ENCODE measurements around the gene ERFL. TPM values are rescaled to one million over a fixed set of nuclear protein-coding genes. Genes with fewer than 3 reads are reported as not detected.
"Not testable (repeated sequence)": the region's sequence is repeated elsewhere in the genome, so short reads cannot be mapped to it uniquely, and the experiment has no call there.

Gene ERFL
- polyA plus RNA-seq, 2 donors, result 0.07 to 0.24 TPM

DNA sequence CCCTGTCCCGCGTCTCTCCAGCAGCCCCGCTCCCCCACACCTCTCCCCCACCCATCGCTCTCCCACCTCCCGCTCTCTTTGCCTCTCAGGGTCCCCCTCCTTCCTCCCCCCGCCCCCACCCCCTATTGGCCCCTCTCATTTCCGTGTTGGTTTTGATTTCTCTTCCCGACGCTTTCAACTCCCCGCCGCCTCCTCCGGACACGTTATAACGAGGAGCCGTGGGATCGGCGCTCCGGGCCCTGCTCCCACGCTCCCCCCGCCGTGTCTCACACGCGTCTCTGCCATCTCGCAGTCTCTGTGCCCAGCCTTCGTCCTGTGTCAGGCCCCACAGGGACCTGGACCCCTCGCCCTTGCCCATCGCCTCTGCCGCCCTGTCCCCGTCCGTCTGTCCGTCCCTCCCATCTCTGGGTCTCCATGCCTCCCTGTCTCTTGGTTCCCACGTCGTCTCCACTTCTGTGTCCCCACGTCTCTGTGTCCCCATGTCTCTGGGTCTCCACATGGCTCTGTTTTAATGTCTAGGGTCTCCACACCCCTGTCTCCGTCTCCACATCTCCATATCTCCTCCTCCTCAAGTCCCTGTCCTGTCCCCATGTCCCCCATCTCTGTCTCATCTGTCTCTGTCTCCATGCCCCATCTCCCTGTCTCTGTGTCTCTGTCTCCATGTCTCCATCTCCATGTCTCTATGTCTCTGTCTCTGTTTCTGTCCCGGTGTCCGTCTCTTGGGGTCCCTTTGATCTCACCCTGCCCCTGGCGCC, 13.1 kb downstream of the ERFL start:
- H3K27me3 ChIP-seq (ENCODE audit: control insufficient read depth in 1 of 2, insufficient read depth in 2 of 2, low read length in 2 of 2), result peaks cover 0 to 14% of the 10 kb centered on the region in 2 donors
- peaks cover 0 to 12% of the 10 kb centered on the region in 2 donors for H3K9me3 ChIP-seq (ENCODE audit: control insufficient read depth in 2 of 2, insufficient read depth in 1 of 2, low read depth in 1 of 2, low read length in 1 of 2)
- H3K27ac ChIP-seq (ENCODE audit: low read depth in 2 of 2, low read length in 1 of 2), result no peak overlapping the region
- H3K4me1 ChIP-seq (ENCODE audit: control insufficient read depth in 2 of 2, insufficient read depth in 2 of 2, low read length in 1 of 2), result peaks cover 4 to 5% of the 10 kb centered on the region in 2 donors
- H3K36me3 ChIP-seq (ENCODE audit: control insufficient read depth in 2 of 2, insufficient read depth in 2 of 2, low read length in 1 of 2), result no peaks in the 10 kb centered on the region
- H3K4me3 ChIP-seq (ENCODE audit: low read depth in 1 of 2, low read length in 2 of 2), result no peak overlapping the region
- 4 to 6% methylated on average over 32 to 38 of the region's 38 CpGs for WGBS, 2 donors

DNA sequence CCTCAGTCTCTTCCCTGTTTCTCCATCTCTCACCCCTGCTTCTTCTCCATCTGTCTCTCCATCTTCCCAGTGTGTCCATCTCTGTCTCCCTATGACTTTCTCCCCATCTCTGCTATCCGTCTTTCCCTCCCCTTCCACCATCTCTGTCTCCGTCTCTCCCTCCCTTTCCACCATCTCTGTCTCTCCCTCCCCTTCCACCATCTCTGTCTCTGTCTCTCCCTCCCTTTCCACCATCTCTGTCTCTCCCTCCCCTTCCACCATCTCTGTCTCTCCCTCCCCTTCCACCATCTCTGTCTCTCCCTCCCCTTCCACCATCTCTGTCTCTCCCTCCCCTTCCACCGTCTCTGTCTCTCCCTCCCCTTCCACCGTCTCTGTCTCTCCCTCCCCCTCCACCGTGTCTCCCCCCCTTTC, 13.8 kb downstream of the ERFL start:
- H3K36me3 ChIP-seq (ENCODE audit: control insufficient read depth in 2 of 2, insufficient read depth in 2 of 2, low read length in 1 of 2); H3K4me3 ChIP-seq (ENCODE audit: low read depth in 1 of 2, low read length in 2 of 2); H3K27ac ChIP-seq (ENCODE audit: low read depth in 2 of 2, low read length in 1 of 2); H3K4me1 ChIP-seq (ENCODE audit: control insufficient read depth in 2 of 2, insufficient read depth in 2 of 2, low read length in 1 of 2); H3K9me3 ChIP-seq (ENCODE audit: control insufficient read depth in 2 of 2, insufficient read depth in 1 of 2, low read depth in 1 of 2, low read length in 1 of 2): not testable (repeated sequence)
- 9 to 14% methylated on average over 4 to 5 of the region's 5 CpGs for WGBS, 2 donors
- peaks cover 0 to 14% of the 10 kb centered on the region in 2 donors for H3K27me3 ChIP-seq (ENCODE audit: control insufficient read depth in 1 of 2, insufficient read depth in 2 of 2, low read length in 2 of 2)

DNA sequence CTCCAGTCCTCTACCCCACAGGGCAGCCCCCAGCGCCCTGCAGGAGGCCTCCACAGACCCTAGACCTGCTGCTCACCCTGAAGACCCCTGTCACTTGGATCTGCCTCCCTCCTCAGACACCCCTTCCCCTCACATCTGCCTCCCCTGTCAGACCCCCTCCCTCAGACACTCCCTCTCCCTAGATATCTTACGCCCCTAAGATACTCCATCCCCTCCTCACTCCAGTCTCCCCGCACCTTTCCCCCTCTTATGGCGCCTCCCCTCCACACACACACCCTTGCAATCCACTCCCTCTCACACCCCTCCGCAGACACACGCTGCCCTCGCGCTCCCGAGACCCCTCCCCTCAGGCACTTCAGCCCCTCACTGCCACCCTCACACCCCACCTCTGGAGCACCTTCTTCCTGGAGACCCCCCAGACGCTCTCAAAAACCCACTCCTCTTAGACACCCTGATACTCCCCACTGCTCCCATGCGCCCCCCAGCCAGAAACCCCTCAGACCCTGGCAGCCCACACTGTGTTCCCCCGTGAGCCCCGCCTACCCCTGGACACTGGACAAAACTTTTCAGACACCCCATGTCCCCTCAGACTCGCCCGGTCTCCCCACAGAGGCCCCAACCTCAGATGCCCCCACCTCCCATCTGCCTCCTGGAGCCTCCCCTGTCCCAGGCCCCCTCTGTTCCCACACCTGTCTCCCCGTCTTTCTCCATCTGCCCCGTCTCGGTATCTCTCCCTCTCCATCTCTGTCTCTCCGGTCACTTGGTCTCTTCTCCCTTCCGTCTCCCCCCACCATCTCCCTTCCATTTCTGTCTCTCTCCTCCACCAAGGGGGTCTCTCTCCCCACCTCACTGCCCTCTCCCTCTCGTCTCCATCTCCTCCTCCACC, 14.5 kb downstream of the ERFL start:
- peaks cover 0 to 4% of the 10 kb centered on the region in 2 donors for H3K9me3 ChIP-seq (ENCODE audit: control insufficient read depth in 2 of 2, insufficient read depth in 1 of 2, low read depth in 1 of 2, low read length in 1 of 2)
- WGBS, 2 donors, result 7 to 10% methylated on average over 20 to 21 of the region's 21 CpGs
- no peaks in the 10 kb centered on the region for H3K36me3 ChIP-seq (ENCODE audit: control insufficient read depth in 2 of 2, insufficient read depth in 2 of 2, low read length in 1 of 2)
- H3K27ac ChIP-seq (ENCODE audit: low read depth in 2 of 2, low read length in 1 of 2), result no peak overlapping the region
- peaks cover 4 to 5% of the 10 kb centered on the region in 2 donors for H3K4me1 ChIP-seq (ENCODE audit: control insufficient read depth in 2 of 2, insufficient read depth in 2 of 2, low read length in 1 of 2)
- H3K27me3 ChIP-seq (ENCODE audit: control insufficient read depth in 1 of 2, insufficient read depth in 2 of 2, low read length in 2 of 2), result peaks cover 0 to 14% of the 10 kb centered on the region in 2 donors
- H3K4me3 ChIP-seq (ENCODE audit: low read depth in 1 of 2, low read length in 2 of 2), result no peak overlapping the region

DNA sequence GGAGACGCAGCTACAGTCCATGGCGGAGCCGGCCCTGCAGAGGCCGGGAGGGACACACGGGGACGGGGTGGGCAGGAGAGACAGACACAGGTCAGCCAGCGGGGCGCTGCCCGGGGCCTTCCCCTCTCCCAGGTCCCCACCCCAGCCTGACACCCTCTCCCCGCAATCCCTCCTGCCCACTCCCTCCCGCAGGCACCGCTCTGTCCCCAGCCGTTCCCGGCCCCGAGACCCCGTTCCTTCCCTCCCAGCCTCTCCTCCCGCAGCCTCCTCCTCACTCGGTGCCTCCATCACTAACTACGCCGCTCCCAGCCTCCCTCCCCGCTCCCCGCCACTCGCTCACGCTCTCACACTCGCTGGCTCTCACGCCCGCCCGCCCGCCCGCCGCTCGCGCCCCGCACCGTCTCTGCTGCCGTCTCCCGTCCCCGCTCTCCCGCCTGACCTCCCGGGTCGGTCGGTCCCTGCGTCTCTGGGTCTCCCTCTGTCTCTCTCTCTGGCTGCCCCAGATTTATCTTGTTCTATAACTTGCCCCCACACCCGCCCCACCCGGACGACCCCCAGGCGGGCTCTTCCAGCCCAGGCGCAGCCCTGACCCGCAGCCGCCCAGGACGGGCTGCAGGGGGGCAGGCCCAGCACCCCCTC, 15.2 kb downstream of the ERFL start:
- Histone ChIP-seq H3K4me3 (ENCODE audit: low read depth in 1 of 2, low read length in 2 of 2) (no peak overlapping the region), H3K36me3 (ENCODE audit: control insufficient read depth in 2 of 2, insufficient read depth in 2 of 2, low read length in 1 of 2) (no peaks in the 10 kb centered on the region), H3K27me3 (ENCODE audit: control insufficient read depth in 1 of 2, insufficient read depth in 2 of 2, low read length in 2 of 2) (peaks cover 0 to 14% of the 10 kb centered on the region in 2 donors), H3K9me3 (ENCODE audit: control insufficient read depth in 2 of 2, insufficient read depth in 1 of 2, low read depth in 1 of 2, low read length in 1 of 2) (peaks cover 0 to 3% of the 10 kb centered on the region in 2 donors), H3K27ac (ENCODE audit: low read depth in 2 of 2, low read length in 1 of 2) (no peak overlapping the region), H3K4me1 (ENCODE audit: control insufficient read depth in 2 of 2, insufficient read depth in 2 of 2, low read length in 1 of 2) (peaks cover 4 to 5% of the 10 kb centered on the region in 2 donors)
- WGBS, 2 donors, result 3% methylated on average over 31 to 51 of the region's 51 CpGs

DNA sequence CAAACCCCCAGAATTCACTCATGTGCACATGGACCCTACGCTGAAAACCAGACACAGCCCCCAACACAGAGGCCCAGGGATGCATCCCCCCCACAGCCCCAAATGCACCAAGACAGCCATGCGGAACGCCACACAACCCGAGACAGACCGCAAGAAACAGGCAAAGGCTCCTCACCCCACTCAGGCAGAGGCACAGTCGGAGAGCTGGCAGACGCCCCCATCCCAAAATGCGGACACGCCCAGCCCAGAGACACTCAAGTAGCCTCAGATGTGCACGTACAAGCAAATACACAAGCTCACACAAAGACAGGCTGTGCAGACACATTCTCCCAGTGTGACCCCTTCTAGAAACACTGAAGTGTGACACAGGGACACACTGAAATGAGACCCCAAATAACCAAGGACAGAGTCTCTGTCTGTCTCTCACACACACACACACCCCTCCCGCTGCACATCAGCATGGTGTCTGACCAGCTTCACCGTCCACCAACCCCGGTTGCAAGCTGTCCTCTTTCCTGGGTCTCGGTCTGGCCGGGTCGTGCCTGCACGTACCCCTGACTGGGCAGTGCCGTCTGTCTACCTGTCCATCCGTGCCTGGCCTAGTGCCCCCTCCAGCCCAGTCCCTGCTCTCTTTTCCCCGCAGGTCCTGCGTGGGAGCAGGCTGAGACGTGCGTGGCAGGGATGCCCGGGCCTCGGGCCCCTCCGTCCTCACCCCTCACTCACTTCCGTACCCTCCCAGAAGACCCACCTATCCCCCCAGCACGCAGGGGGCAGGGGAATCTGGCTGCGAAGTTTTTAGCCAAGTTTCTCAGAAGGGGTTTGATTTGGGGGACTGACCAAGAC, 16.1 kb downstream of the ERFL start:
- H3K27me3 ChIP-seq (ENCODE audit: control insufficient read depth in 1 of 2, insufficient read depth in 2 of 2, low read length in 2 of 2), result peaks cover 0 to 14% of the 10 kb centered on the region in 2 donors
- no peak overlapping the region for H3K4me3 ChIP-seq (ENCODE audit: low read depth in 1 of 2, low read length in 2 of 2)
- H3K4me1 ChIP-seq (ENCODE audit: control insufficient read depth in 2 of 2, insufficient read depth in 2 of 2, low read length in 1 of 2), result peaks cover 4 to 5% of the 10 kb centered on the region in 2 donors
- no peak overlapping the region for H3K27ac ChIP-seq (ENCODE audit: low read depth in 2 of 2, low read length in 1 of 2)
- 10 to 12% methylated on average over 29 of the region's 29 CpGs for WGBS, 2 donors
- H3K9me3 ChIP-seq (ENCODE audit: control insufficient read depth in 2 of 2, insufficient read depth in 1 of 2, low read depth in 1 of 2, low read length in 1 of 2), result peaks cover 0 to 3% of the 10 kb centered on the region in 2 donors
- H3K36me3 ChIP-seq (ENCODE audit: control insufficient read depth in 2 of 2, insufficient read depth in 2 of 2, low read length in 1 of 2), result no peaks in the 10 kb centered on the region

DNA sequence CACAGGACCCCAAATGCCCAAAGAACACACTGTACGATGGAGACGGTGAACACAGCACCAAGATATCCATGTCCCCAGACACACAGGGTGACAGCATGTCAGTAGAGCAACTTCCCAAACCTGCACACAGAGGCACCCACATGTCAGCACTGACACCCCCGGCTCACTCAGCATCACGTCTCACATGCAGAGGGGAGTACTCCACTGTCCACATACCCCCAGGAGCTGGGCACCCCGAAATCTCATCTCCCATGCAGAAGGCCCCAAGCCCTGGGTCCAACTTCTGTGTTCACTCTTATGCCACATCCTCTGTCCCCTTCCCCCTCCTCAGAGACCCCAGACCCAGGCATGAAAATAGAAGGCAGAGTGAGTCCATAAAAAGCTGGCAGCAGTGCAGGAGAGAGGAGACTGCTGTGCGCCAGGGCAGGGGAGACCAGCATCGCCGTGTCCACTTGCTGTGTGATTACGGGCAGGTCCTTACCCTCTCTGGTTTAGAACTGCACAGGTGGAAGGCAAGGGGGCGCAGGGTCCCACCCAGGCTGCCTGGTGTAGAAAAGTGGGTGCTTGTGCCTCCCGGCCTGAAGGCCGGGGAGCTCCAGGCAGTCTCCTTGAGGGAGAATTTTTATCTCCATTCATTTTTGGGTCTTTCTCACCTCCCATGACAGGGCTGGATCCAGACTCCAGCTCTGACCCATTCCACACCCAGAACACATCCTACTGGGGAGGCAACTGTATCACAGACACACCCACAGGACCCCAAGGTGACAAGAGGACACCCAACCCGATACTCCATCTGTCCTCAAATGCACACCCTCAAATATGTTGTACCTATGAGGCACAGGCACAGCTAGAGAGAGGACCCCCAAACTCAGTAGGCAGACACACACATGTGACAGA, 17.0 kb downstream of the ERFL start:
- Histone ChIP-seq H3K4me3 (ENCODE audit: low read depth in 1 of 2, low read length in 2 of 2) (no peak overlapping the region), H3K36me3 (ENCODE audit: control insufficient read depth in 2 of 2, insufficient read depth in 2 of 2, low read length in 1 of 2) (peaks cover 0 to 5% of the 10 kb centered on the region in 2 donors), H3K4me1 (ENCODE audit: control insufficient read depth in 2 of 2, insufficient read depth in 2 of 2, low read length in 1 of 2) (peaks cover 4 to 5% of the 10 kb centered on the region in 2 donors), H3K9me3 (ENCODE audit: control insufficient read depth in 2 of 2, insufficient read depth in 1 of 2, low read depth in 1 of 2, low read length in 1 of 2) (peaks cover 0 to 3% of the 10 kb centered on the region in 2 donors), H3K27me3 (ENCODE audit: control insufficient read depth in 1 of 2, insufficient read depth in 2 of 2, low read length in 2 of 2) (peaks cover 0 to 14% of the 10 kb centered on the region in 2 donors), H3K27ac (ENCODE audit: low read depth in 2 of 2, low read length in 1 of 2) (no peak overlapping the region)
- WGBS, 2 donors, result 54 to 56% methylated on average over 13 of the region's 13 CpGs

DNA sequence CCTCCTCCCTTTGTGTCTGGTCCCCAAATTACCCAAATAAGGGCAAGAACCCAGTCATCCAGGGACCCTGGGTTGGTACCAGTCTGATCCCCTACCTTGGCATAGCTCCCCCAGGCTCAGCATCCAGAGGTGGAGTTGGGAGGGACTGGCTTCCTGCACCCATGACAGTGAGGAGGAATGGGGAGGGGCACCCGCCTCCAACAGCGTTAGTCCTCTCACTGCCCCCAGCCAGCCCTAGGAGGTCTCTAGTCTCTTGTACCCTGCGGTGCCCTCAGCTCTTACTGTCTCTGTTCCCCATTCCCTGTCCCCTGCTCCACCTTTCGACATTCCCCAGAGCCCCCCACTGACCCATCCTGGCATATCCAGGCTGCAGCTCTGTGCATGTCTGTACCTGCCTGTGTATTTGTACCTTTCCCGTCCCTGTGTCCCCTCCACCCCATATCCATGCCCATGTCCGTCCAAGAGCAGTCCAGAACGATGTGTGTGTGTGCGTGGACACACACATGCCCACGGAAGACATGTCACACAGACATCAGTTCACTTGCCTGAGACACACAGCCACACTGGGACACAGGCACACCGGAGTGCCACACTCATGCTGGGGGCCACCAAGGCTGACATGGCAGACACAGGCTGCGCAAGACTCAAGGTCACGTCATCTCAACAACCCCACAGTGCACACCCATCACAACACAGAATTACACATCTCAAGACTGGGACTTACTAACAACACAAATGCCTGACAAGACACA, 17.8 kb downstream of the ERFL start:
- Histone ChIP-seq H3K36me3 (ENCODE audit: control insufficient read depth in 2 of 2, insufficient read depth in 2 of 2, low read length in 1 of 2) (peaks cover 5 to 13% of the 10 kb centered on the region in 2 donors), H3K27ac (ENCODE audit: low read depth in 2 of 2, low read length in 1 of 2) (no peak overlapping the region), H3K27me3 (ENCODE audit: control insufficient read depth in 1 of 2, insufficient read depth in 2 of 2, low read length in 2 of 2) (peaks cover 0 to 9% of the 10 kb centered on the region in 2 donors), H3K9me3 (ENCODE audit: control insufficient read depth in 2 of 2, insufficient read depth in 1 of 2, low read depth in 1 of 2, low read length in 1 of 2) (no peaks in the 10 kb centered on the region), H3K4me1 (ENCODE audit: control insufficient read depth in 2 of 2, insufficient read depth in 2 of 2, low read length in 1 of 2) (no peaks in the 10 kb centered on the region), H3K4me3 (ENCODE audit: low read depth in 1 of 2, low read length in 2 of 2) (no peak overlapping the region)
- 46 to 50% methylated on average over 10 to 12 of the region's 12 CpGs for WGBS, 2 donors

DNA sequence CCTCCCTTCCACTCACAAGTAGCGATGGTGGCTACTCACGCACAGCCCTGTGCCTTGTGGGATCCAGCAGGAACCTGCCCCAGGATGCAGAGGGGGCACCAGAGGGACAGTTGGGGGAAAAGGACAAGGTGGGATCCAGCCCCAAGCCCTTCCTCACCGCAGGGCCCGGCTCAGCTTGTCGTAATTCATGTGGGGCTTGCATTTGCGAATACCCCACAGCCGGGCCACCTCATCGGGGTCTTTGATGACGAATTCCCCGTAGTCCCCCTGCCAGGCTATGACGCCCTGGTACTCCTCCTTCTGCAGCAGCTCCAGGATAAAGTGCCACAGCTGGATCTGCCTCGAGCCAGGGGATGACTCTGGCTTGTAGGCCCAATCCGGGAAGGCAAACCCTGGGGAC, 18.5 kb downstream of the ERFL start:
- peaks cover 7 to 20% of the 10 kb centered on the region in 2 donors for H3K36me3 ChIP-seq (ENCODE audit: control insufficient read depth in 2 of 2, insufficient read depth in 2 of 2, low read length in 1 of 2)
- no peak overlapping the region for H3K27ac ChIP-seq (ENCODE audit: low read depth in 2 of 2, low read length in 1 of 2)
- H3K9me3 ChIP-seq (ENCODE audit: control insufficient read depth in 2 of 2, insufficient read depth in 1 of 2, low read depth in 1 of 2, low read length in 1 of 2), result no peaks in the 10 kb centered on the region
- no peak overlapping the region for H3K4me3 ChIP-seq (ENCODE audit: low read depth in 1 of 2, low read length in 2 of 2)
- no peaks in the 10 kb centered on the region for H3K4me1 ChIP-seq (ENCODE audit: control insufficient read depth in 2 of 2, insufficient read depth in 2 of 2, low read length in 1 of 2)
- 52 to 64% methylated on average over 12 to 13 of the region's 13 CpGs for WGBS, 2 donors
- H3K27me3 ChIP-seq (ENCODE audit: control insufficient read depth in 1 of 2, insufficient read depth in 2 of 2, low read length in 2 of 2), result peaks cover 0 to 9% of the 10 kb centered on the region in 2 donors
